Right lung (tissue), 5 donors: ENCODE measurements around the gene ERCC1. TPM values are rescaled to one million over a fixed set of nuclear protein-coding genes. Genes with fewer than 3 reads are reported as not detected.

Experiments used
- DNase-seq, 2 donors: peaks; one replicate each; pipeline ENCODE4 v3.0.0-alpha.2; 2013
- polyA plus RNA-seq, 5 donors: library from polyadenylated mRNA; unstranded; fragments of 120-200 nt; gene quantifications; one replicate each; pipeline versions ENCODE4 v1.2.1 to v1.2.3, GENCODE V29; 2013; ENCODE audit warnings: inconsistent platforms in 1 of 5, low replicate concordance in 1 of 5; ENCODE audit not compliant: insufficient read length in 5 of 5, insufficient read depth in 1 of 5

ERCC1 gene
- polyA plus RNA-seq, 5 donors = 77.2 to 123 (median 93.4) TPM

DNA sequence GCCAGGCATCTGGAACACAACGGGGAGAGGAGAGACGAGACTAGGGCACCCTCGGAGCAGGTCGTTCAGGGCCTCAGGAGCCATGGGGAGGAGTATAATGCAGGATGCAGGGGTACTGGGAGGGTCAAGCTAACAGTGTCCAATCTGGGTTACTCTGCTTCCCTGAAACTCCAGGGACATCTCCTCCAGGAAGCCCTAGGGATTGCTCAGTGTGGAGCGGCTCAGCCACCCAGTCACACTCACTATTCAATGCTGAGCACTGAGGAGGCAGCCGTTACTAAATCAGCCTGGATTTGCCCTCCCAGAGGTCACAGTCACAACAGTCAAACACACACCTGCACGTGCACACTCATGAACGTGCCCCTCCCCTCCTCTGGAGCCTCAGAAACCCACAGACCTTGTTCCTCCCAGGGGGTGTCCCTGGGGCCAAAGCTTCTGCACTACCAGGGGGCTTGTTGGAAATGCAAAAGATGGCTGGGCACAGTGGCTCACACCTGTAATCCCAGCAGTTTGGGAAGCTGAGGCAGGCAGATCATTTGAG lies 37.2 kb upstream of the ERCC1 start:
- DNase-seq = no peak

DNA sequence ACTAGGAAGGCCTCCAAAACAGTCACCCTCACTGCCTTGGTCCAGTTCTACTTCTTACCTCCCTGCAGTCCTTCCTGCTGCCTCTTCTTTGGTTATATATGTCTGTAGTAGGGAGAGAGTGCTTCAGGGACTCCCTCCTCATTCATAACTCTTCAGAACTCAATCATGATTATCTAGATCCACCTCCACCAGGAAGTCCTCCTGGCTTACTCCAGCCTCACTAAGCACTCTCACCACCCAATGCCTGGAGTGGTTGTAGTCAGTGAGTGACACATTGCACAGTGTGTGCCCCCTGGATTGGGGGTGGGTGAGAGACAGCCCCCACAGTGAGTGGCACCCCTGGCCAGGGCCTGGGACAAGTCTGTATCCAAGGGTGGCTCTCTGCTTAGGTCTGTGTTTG lies 34.1 kb upstream of the ERCC1 start:
- no peak for DNase-seq

DNA sequence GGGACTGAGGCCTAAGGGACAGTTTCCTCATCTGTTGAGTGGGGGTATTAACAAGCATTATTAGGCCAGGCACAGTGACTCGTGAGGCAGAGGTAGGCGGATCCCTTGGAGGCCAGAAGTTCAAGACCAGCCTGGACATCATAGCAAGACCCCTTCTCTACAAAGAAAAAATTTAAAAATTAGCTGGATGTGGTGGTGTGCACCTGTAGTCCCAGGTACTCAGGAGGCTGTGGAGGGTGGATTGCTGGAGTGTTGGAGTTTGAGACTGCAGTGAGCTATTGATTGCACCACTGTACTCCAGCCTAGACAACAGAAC lies 32.7 kb upstream of the ERCC1 start:
- DNase-seq = no peak

DNA sequence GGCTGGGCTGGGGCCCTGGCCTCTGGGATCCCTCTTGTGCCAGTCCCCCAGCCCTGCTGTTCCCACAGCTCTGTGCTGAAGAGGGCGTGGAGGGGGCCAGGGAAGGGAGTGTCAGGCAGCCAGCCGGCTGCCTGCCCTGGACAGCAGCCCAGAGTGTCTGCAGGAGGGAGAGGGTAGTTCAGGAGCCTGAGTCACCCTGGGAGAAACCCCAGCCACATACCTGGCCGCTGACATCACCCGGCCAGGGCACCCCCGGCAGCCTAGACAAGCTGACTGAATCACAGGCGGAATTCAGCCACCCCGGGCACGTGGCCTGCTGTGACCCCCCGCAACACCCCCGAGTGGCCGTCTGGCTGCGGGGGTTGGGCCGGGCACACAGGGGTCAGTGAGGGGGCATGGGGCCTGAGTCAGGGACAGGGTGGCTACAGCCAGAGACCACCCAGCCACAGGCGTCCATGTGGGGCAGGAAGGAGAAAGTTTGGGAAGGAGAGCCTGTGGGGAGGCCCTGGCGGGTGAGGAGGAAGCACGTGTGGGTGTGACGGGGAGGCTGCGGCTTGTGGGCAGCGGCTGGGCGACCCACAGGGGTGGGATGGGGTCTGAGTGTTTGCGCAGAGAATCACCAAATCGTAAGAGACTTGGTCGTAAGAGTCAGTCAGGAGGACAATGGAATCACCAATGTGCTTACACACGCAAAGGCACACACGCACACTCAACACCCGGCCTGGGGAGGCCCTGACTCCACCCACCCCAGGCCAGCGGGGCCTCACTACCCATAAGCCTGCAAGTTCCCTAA lies 32.2 kb upstream of the ERCC1 start:
- peak; percentile 87 to 89 for DNase-seq

DNA sequence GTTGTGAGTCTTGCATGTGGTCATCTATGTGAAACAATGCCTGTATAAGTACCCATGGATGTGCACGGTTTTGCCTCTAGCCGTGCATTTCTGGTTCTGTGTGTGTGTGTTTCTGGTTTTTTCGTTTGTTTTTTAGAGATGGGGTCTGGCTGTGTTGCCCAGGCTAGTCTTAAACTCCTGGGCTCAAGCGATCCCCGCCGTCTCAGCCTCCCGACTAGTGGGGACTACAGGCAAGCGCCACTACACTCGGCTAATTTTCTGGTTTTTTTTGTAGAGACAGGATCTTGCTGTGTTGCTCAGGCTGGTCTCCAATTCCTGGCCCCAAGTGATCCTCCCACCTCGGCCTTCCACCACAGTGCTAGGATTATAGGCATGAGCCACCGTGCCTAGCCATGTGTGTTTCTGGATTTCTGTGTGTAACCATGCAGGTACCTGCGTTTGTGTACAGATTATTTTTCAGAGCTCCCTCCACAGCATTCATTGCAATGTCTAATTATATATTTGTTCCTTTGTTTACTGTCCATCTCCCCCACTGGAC lies 28.2 kb upstream of the ERCC1 start:
- DNase-seq = no peak

DNA sequence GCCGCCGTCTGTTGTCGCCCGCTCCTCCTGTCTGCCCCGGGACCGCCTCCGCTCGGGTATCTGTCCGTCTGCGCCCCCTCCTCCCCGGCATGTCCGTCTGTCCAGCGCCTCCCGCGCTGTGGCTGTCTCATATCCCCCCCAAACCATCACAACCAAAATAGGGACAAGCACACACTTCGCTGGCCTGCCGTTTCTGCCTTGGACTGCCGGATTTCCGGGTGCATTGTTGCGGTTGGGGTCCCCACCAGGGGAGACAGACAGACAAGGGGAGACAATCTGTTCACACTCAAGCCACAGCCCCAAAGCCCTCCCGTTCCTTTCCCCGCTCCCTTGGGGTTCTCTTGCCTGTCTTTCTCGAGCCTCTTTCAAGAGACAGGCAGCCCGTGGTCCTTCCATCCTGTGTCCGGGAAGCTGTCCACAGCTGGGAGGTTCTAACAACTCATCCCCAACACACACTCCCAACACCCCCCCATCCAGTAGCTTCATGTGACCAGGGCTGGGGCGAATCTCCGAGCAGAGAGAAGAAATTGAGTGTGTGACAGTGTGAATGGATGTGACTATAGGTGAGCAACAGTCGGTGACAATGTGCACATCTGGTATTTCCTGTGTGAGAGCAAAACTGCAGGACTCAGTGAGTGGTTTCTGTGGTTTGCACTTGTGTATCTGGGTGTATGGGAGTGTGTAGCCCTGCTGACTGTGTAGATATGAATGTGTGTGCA lies 27.6 kb upstream of the ERCC1 start:
- peak in 1 of 2 donors; percentile 56 for DNase-seq

DNA sequence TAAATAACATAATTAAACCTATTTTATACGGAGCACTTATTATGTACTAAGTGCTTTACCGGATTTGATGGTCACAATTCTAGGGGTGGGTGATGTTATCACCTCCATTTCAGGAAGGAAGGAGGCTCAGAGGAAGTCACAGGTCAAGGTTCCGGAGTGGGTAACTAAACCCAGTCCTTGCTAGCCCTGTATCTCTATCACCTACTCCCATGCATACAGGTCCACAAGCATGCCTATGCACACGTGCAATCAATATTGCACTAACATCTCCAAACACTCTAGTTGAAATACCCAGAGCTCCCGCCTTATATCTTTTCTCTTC lies 26.3 kb upstream of the ERCC1 start:
- DNase-seq = no peak

DNA sequence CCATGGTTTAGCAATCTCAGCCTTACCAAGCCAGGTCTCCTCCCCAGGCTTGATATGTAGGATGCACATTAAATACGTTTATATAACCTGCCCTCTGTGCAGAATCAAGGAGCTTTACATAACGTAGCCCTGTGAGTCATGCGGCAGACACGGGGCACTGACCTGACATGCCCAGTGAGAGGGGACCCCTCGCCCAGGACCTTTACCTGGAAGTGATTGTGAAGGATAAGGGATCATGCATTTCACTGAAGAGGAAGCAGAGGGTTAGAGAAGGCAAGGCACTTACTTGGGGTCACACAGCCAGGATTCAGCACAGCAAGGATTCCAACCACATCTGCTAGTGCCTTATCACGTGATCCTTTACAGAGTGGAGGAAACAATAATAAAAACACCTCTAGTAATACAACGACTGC lies 25.2 kb upstream of the ERCC1 start:
- no peak for DNase-seq

DNA sequence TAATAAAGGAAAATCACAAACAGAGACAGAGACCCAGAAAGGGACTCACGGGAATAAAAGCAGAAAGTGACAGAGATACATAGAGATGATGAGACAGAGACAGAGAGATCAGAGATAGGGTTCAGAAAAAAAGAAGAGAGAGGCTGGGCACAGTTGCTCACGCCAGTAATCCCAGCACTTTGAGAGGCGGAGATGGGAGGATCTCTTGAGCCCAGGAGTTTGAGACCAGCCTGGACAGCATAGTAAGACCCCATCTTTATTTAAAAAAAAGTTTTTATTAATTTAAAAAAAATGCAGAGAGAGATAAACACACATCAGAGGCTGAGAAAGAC lies 24.7 kb upstream of the ERCC1 start:
- DNase-seq = no peak

DNA sequence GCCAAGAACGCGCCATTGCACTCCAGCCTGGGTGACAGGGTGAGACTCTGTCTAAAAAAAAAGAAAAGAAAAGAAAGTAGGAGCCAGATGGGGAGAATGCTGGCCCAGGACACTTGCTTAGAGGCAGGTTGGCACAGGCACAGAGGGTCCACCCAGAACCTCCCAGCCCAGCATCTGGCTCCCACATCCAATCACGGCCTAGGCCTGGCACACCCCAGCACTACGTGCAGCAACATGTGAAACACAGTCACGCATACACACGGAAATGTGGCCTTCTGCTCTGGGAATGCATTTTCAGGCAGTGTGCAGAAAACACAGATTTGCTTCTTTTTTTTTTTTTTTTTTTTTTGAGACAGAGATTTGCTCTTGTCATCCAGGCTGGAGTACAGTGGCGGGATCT lies 23.2 kb upstream of the ERCC1 start:
- no peak for DNase-seq

DNA sequence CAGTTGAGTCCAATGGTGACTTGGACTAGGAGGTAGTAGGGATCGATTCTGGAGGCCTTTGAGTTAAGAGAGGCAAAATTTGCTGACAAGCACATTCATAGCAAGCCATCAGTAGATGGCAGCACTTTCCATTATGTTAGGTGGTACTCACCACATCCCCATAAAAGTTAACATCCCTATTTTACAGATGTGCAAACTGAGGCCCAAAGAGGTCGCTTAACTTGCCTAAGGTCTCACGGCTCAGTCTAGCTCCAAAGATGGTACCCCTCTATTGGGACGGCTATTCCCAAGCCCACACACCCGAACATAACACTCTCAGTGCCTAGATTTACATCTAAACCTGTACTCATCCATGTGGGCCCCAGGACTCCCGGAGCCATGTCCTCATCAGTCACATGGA lies 22.6 kb upstream of the ERCC1 start:
- no peak for DNase-seq

DNA sequence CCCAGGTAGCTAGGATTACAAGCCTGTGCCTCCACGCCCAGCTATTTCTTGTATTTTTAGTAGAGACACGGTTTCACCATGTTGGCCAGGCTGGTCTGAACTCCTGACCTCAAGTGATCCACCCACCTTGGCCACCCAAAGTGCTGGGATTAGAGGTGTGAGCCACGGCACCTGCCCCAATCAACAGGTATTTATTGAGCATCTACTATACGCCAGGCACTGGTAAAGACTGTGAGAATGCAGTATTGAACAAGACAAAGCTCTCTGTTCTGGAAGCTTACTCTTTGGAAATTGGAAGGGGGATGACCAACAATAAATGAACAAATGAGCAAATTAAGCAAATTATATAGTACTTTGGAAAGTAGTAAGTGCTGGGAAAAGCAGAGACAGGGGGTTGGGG lies 21.4 kb upstream of the ERCC1 start:
- no peak for DNase-seq

DNA sequence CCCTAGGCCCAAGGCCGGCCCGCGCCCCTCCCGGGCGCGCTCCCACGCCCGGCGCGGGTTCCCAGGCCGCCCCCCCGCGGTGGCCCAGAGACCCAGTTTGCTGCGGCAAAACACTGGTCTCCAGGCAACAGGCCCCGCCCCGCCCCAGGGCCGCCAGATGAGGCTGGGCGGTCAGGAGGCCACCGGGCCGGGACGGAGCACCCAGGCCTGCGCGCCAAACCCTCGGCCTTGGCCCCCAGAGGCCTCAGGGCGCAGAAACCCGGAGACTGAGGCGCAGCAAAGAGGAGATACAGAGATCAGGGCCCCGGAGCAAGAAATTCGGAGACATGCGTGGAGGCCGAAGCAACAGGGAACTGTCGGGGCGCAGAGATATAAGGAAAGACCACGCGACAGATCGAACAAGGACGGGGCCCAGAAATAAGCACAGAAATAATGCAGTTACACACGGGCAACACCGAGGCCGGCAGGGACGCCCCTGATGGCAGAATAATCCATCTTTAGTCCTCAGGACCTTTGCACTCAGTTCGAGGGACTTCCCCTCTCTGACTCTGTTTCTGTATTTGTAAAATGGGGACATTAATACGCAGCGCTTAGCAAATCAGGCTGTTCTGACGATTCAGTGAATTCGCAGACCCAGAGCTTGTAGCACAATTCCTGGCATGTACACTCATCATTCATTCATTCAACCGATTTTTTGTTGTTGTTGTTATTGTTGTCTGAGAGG lies 20.8 kb upstream of the ERCC1 start:
- DNase-seq = peak; percentile 93 to 94

DNA sequence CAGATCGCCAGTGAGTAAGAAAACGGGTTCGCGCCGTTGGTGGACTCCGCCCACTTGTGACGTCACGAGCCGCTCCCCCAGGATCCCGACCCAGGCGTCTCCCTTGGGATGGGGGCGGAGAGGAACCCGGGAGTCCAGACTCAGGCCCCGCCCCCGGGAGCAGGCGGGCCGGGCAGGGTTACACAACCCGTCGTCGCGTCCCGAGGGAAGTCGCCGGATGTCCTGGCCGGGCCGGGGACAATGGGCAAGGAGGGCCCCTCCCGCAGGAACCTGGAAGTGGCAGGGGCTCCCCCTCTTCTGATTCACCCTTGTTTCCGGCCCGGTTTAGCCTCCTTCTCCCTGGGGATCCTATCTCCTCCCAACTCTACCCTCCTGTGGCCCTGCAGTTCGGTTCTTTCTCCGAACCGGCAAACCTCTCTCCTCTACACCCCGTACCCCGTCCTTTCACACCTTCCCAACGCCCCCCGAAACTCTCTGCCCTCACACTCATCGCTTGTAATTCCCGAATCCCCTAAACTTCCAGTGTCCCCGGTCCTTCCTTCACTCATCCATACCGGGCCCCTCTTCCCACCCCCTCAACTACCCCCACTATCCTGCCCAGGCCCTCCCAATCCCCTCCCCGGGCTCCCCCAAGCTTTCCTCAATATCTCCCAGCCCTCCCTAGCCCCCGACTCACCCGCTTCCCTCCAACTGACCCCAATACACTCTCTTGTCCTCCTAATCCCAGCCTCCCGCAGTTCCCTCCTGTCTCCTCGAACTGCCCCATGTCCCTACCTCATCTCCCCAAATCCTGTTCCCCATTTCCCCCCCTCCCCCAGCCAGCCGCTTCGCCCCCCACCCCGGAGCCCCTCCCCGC lies 20.0 kb upstream of the ERCC1 start:
- DNase-seq = peak; percentile 94

DNA sequence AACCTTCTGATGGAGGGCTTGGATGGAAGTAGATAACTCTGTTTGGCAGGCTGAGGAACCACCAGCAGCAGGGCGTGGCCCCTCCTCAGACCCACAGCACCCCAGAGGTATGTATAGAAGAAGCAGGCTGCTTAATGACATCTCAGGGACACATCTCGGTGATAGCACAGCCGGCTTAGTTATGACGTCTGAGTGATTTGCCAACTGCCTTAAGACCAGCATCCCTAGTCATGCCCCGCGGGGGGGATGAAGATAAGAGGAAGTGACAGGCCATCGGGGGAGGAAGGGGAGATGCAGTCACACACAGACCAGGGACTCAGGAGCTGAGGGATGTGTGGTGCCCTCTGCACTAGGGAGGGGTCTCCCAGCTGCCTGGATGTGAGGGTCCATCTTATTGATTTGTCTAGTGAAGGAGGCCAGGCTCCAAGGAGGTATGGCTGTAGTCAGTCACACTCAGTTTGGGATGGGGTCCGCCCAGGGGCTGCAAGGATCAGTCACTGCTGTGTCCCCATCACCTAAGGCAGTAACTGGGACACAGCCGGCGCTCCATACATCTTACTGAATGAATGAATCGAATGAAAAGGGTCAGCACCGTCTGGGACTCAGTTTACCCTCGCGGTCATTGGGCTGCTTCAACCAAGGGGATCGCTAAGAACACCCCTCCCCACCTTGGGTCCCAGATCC lies 19.2 kb upstream of the ERCC1 start:
- DNase-seq = peak in 1 of 2 donors; percentile 55

DNA sequence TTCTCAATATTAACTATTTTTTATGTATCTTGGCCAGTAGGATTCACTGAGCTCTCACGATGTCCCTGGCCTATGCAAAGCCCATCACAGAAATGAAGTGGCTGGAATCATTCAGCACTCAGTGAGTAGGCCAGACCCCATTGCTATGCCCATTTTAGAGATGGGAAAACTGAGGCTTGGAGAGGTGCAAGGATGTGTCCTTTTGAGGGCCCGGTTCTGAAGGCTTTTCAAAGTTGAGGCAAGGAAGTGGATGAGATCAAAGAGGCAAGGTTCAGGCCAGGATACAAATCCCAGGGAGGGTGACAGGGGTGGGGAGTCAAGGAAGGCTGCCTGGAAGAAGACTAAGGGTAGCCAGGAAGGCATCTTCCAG lies 18.7 kb upstream of the ERCC1 start:
- DNase-seq = no peak

DNA sequence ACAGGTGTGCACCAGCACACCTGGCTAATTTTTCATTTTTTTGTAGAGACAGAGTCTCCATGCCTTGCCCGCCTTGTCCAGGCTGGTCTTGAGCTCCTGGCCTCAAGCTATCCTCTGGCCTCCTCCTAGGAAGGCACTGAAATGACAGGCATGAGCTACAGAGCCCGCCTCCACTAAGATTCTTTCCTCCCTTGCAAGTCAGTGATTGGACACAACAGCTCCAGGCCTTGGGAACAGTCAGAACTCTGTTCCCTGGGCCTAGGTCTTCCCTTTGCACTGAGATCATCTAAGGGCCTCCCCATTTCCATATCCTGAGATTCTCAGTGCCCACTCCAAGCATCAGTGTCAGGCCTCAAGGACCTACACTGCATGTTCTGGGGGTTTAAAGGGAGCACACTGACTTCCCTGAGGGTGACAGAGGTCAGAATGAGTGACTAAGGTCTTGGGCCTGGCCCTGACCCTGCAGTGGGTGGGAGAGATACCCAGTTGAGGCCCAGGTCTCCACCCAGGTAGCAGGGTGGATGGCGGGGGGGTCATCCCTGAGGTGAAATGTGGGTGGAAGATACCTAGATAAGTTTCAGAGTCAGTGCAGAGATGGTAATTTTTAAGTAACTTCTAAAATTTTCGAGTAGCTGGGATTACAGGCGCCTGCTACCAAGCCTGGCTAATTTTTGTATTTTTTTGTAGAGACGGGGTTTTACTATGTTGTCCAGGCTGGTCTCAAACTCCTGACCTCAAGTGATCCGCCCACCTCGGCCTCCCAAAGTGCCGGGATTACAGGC lies 17.3 kb upstream of the ERCC1 start:
- DNase-seq = no peak

DNA sequence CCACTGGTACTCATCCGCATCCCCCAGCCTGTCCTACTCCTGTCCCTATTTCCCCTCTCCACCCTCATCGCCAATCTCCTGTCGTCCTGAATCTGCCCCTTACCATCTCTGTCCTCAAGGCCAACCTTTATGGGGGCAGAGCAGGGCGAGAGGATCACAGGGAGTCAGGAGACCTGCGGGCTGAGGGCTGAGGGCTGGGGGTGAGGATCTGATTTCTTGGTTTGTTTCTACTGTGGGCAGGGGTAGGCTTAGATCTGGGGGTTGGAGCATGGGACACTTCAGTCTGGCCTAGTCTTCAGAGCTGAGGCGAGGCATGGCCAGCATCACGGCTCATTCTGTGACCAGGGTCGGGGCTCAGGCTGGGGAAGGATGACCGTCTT lies 16.5 kb upstream of the ERCC1 start:
- DNase-seq = no peak

DNA sequence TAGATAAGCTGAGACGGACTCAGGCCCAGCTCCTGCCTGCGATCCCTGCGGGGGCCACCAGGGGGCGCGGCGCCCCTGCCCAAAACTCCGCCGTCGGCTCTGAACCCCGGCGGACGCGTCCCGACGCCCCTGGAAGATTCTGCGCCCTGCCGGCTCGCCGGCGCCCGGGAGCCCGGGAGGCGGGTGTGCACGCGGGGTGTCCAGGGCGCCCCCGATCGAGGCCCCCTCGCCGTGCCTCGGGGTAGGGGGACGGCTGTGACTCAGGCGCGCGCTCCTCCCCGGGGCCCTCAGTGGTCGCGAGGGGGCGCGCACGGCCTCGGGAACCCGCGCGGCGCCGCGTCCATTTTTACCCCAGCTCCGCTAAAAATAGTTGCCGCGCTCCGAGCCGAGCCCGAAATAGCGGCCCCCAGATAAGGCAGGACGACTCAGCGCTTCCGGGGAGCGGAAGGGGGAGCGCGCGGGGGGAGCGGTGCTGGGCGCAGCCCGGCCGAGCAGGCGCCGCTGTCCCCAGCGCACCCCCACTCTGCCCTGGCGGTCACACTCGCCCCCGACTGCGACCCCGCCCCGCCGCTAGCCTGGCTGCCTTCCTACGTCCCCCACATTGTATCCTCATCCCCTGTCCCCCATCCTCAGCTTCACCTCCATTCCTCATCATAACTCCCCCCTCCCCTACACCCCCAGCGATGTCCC lies 16.0 kb upstream of the ERCC1 start:
- peak; percentile 87 to 88 for DNase-seq

DNA sequence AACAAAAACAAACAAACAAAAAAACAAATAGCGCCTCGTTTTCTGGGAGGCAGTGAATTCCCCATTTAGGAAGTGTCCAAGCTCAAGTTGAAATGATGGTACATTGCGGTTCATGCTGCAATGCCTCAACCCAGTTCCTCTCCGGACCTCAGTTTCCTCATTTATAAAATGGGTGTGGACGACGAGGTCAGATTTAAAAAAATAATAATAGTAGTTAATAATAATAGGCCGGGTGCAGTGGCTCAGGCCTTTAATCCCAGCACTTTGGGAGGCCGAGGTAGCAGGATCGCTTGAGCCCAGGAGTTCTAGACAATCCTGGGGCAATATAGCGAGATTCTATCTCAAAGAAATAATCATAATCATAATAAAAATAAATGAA lies 15.5 kb upstream of the ERCC1 start:
- no peak for DNase-seq
